Esophagus (tissue), 2 donors: ENCODE data around the gene SCN1B. TPM values are rescaled to one million over a fixed set of nuclear protein-coding genes. Genes with fewer than 3 reads are reported as not detected.
"Not testable (repeated sequence)": the region's sequence is repeated elsewhere in the genome, so short reads cannot be mapped to it uniquely, and the experiment has no call there.

Source experiments
- H3K27ac ChIP-seq, 2 donors: one replicate each; pipeline ENCODE4 v1.5.1; 2013; ENCODE audit warnings: low read depth in 2 of 2, mild to moderate bottlenecking in 2 of 2, inconsistent platforms in 1 of 2, low read length in 1 of 2, moderate library complexity in 1 of 2
- H3K27me3 ChIP-seq, 2 donors: one replicate each; pipeline ENCODE4 v1.6.1; 2013; ENCODE audit warnings: low read length in 2 of 2, control low read depth in 1 of 2, mild to moderate bottlenecking in 1 of 2; ENCODE audit not compliant: insufficient read depth in 2 of 2, control insufficient read depth in 1 of 2
- H3K36me3 ChIP-seq, 2 donors: one replicate each; pipeline ENCODE4 v1.6.1; 2013; ENCODE audit warnings: low read length in 1 of 2; ENCODE audit not compliant: control insufficient read depth in 2 of 2, insufficient read depth in 2 of 2
- H3K4me1 ChIP-seq, 2 donors: one replicate each; pipeline ENCODE4 v1.6.1; 2013; ENCODE audit warnings: low read length in 1 of 2; ENCODE audit not compliant: control insufficient read depth in 2 of 2, insufficient read depth in 2 of 2
- H3K4me3 ChIP-seq, 2 donors: one replicate each; pipeline ENCODE4 v1.5.1; 2013; ENCODE audit warnings: low read length in 2 of 2, mild to moderate bottlenecking in 2 of 2, low read depth in 1 of 2, moderate library complexity in 1 of 2
- H3K9me3 ChIP-seq, 2 donors: one replicate each; pipeline ENCODE4 v1.6.1; 2013; ENCODE audit warnings: mild to moderate bottlenecking in 2 of 2, low read depth in 1 of 2, low read length in 1 of 2, moderate library complexity in 1 of 2; ENCODE audit not compliant: control insufficient read depth in 2 of 2, insufficient read depth in 1 of 2
- WGBS, 2 donors: extraction: QIAGEN DNeasy Blood & Tissue Kit; methylation state at CpG; one replicate each; pipeline ENCODE4 v1.1.7; 2013; 5-methylcytosine and 5-hydroxymethylcytosine counted together
- polyA plus RNA-seq, 2 donors: library from polyadenylated mRNA; stranded (reverse); fragments of 200-250 nt; gene quantifications; one replicate each; pipeline ENCODE4 v1.2.3, GENCODE V29; 2013
- donor health status: healthy with polysubstance abuse.
- donor health status: Bipolar disorder and iron deficiency.

The SCN1B gene
- polyA plus RNA-seq, 2 donors = 0.73 to 1.1 TPM

DNA sequence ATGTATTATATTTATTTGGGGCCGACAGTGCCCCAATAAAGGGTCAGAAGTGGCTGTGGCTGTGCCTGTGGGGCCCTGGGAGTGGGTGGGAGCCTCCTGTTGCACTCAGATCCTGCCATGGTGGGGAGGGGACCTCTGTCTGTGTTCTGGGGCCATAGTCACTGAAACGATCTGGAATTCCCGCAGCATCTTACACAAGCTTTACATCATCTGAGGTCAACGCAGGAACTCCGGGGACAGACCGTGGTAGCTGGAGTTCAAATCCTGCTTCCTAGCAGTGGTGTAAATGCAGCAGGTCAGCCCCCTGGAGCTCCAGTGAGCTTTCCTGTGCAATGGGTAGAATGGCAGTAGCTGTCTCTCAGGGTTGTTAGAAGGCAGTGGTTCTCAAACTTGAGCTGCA lies 3.9 kb upstream of the SCN1B start:
- no peak overlapping the region for H3K4me3 ChIP-seq
- H3K4me1 ChIP-seq = peaks cover 0 to 5% of the 10 kb centered on the region in 2 donors
- WGBS, 2 donors = 79 to 83% methylated on average over 6 of the region's 6 CpGs
- H3K9me3 ChIP-seq = no peaks in the 10 kb centered on the region
- no peak overlapping the region for H3K27ac ChIP-seq
- peaks cover 7 to 35% of the 10 kb centered on the region in 2 donors for H3K36me3 ChIP-seq
- H3K27me3 ChIP-seq = no peaks in the 10 kb centered on the region

DNA sequence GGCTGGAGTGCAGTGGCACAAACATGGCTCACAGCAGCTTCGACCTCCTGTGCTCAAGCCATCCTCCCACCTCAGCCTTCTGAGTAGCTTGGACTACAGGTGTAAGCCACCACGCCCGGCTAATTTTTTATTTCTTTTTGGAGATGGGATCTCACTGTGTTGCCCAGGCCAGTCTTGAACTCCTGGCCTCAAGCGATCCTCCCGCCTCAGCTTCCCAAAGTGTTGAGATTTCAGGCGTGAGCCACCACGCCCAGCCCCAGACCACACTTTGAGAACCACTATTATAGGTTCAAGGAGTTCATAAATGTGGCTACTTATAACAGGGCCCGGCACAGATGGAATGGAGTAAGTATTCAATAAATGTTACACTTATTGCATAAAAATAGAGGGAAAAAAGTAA lies 3.3 kb upstream of the SCN1B start:
- 89 to 91% methylated on average over 8 of the region's 8 CpGs for WGBS, 2 donors
- peaks cover 7 to 30% of the 10 kb centered on the region in 2 donors for H3K36me3 ChIP-seq
- H3K27me3 ChIP-seq = no peaks in the 10 kb centered on the region

GRCh38 chr19:35027851-35028599 lies 2.2 kb upstream of the SCN1B start:
- H3K36me3 ChIP-seq = peaks cover 7 to 22% of the 10 kb centered on the region in 2 donors
- 74 to 80% methylated on average over 7 of the region's 7 CpGs for WGBS, 2 donors
- H3K27me3 ChIP-seq = no peaks in the 10 kb centered on the region
- no peaks in the 10 kb centered on the region for H3K9me3 ChIP-seq
- no peak overlapping the region for H3K27ac ChIP-seq
- no peak overlapping the region for H3K4me3 ChIP-seq
- peaks cover 0 to 5% of the 10 kb centered on the region in 2 donors for H3K4me1 ChIP-seq

More for the DNA sequence above, 3.3 kb upstream of the SCN1B start:
- Histone ChIP-seq H3K4me3 (no peak overlapping the region), H3K27ac (no peak overlapping the region), H3K9me3 (no peaks in the 10 kb centered on the region), H3K4me1 (peaks cover 0 to 5% of the 10 kb centered on the region in 2 donors)

DNA sequence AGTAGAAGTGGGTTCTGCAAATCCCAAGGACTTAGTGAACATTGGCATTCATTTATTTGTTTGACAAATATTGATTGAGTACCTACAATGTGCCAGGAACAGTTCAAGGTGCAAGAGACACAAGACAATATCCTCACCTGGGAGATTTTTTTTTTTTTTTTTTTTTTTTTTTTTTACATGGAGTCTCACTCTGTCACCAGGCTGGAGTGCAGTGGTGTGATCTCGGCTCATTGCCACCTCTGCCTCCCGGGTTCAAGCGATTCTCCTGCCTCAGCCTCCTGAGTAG lies 1.7 kb upstream of the SCN1B start:
- H3K9me3 ChIP-seq, H3K4me3 ChIP-seq, H3K27me3 ChIP-seq, H3K4me1 ChIP-seq, H3K27ac ChIP-seq: not testable (repeated sequence)
- peaks cover 7 to 17% of the 10 kb centered on the region in 2 donors for H3K36me3 ChIP-seq
- 76 to 92% methylated on average over 3 of the region's 3 CpGs for WGBS, 2 donors

- not testable (repeated sequence) for H3K4me3 ChIP-seq, H3K9me3 ChIP-seq, H3K27me3 ChIP-seq, H3K27ac ChIP-seq, H3K4me1 ChIP-seq
- 70 to 74% methylated on average over 11 of the region's 11 CpGs for WGBS, 2 donors
- peaks cover 7 to 13% of the 10 kb centered on the region in 2 donors for H3K36me3 ChIP-seq
Observed at GRCh38 chr19:35029275-35029736, 964 bp upstream of the SCN1B start.

GRCh38 chr19:35029737-35030256 lies 473 bp upstream of the SCN1B start:
- H3K4me3 ChIP-seq = peak overlapping the region; percentile 28 to 49
- H3K27ac ChIP-seq = no peak overlapping the region
- peaks cover 5% of the 10 kb centered on the region in 2 donors for H3K4me1 ChIP-seq
- no peaks in the 10 kb centered on the region for H3K27me3 ChIP-seq
- H3K36me3 ChIP-seq = peaks cover 7 to 16% of the 10 kb centered on the region in 2 donors
- no peaks in the 10 kb centered on the region for H3K9me3 ChIP-seq
- 13 to 15% methylated on average over 11 of the region's 11 CpGs for WGBS, 2 donors

- peaks cover 5% of the 10 kb centered on the region in 2 donors for H3K4me1 ChIP-seq
Observed at GRCh38 chr19:35031072-35031881, 1.0 kb downstream of the SCN1B start.

GRCh38 chr19:35032356-35032865 lies 2.1 kb downstream of the SCN1B start:
- Histone ChIP-seq H3K4me1 (peaks cover 5% of the 10 kb centered on the region in 2 donors), H3K4me3 (no peak overlapping the region), H3K27ac (no peak overlapping the region), H3K36me3 (peaks cover 0 to 3% of the 10 kb centered on the region in 2 donors), H3K27me3 (no peaks in the 10 kb centered on the region), H3K9me3 (no peaks in the 10 kb centered on the region)
- WGBS, 2 donors = 91 to 93% methylated on average over 17 of the region's 17 CpGs

More at GRCh38 chr19:35031072-35031881, 1.0 kb downstream of the SCN1B start:
- no peaks in the 10 kb centered on the region for H3K9me3 ChIP-seq
- 8 to 10% methylated on average over 30 to 31 of the region's 31 CpGs for WGBS, 2 donors
- H3K4me3 ChIP-seq = peak overlapping the region; percentile 31 to 49
- H3K27ac ChIP-seq = no peak overlapping the region
- peaks cover 0 to 9% of the 10 kb centered on the region in 2 donors for H3K36me3 ChIP-seq
- no peaks in the 10 kb centered on the region for H3K27me3 ChIP-seq

- peaks cover 0 to 3% of the 10 kb centered on the region in 2 donors for H3K36me3 ChIP-seq
- H3K27me3 ChIP-seq = no peaks in the 10 kb centered on the region
- H3K4me3 ChIP-seq = no peak overlapping the region
- WGBS, 2 donors = 83 to 86% methylated on average over 28 to 30 of the region's 30 CpGs
- H3K4me1 ChIP-seq = peaks cover 5% of the 10 kb centered on the region in 2 donors
- no peaks in the 10 kb centered on the region for H3K9me3 ChIP-seq
- no peak overlapping the region for H3K27ac ChIP-seq
Observed at GRCh38 chr19:35033067-35034004, 3.1 kb downstream of the SCN1B start.
